ENCODE data around the gene CRYGN.

The CRYGN gene

DNA sequence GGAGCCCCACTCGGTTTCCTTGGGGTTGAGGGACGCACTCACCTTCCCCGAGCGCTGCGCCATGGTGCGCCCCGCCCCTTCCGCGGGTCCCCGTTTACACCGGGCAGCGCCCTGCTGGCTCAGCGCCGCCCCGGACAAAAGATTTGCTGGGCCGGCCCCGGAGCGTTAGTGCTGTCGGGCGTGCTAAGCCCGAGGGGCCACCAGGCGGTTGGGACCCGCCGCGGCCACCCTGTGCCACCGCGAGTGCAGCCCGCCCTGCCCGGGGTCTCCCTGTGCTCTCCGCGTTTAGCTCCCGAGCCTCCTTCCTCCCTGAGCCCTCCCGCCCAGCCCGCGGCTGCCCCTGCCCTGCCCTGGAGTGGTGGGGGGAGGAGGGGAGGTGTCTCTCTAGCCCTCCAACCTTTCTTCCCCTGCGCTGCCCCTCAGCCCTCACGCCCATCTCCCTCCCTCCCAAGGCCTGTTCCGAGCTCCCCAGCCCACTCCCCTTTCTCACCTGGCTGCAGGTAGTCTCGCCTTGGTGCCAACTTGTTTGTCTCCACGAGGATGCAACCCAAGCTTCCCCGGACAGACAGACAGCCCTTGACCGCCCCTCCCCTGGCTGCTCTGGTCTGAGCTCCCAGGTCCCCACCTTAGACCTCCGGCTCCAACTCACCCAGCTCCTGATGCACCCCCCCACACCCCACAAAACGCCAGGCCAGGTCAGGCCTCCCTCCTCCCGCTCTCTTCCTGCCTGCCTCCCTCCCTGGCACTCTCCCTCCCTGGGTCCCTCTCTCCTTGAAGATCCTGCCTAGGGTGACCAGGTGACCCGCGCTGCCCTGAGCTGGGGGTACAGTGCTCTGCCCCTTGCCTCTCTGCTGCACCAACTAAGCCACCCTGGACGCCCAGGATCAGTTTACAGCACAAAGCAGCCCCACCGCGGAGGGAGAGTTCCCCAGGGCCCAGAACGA lies at the start of gene CRYGN:
CRYGN (minus strand) TSS at position 287 of the 944 bp plus-strand sequence; CDS start at position 63, 224 bp downstream.
- no peak for DNase-seq (ENCODE audit: low spot score)

- DNase-seq (ENCODE audit: low spot score), result no peak
Observed at GRCh38 chr7:151489498-151489897, 49.6 kb upstream of the CRYGN start.

DNA sequence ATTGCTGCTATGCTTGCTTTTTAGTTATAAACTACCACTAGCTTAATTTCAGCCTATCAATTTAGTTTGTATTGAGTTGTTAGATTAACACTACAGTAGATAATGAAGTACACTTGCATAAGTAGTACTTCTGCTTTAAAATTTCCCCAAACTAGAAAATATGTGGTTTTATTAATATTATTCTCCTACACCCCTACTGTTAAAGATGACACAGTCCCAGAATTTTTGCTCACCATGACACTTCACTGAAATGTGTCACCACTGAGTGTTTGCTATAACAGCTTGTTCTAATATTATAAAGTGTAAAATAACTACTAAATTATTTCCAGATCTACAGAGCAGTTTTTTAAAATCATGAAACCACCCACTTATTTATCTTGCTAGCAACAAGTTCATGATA lies 48.2 kb upstream of the CRYGN start:
- no peak for DNase-seq (ENCODE audit: low spot score)

GRCh38 chr7:151487228-151487627 lies 47.3 kb upstream of the CRYGN start:
- no peak for DNase-seq (ENCODE audit: low spot score)

GRCh38 chr7:151486074-151486473 lies 46.1 kb upstream of the CRYGN start:
- DNase-seq (ENCODE audit: low spot score), result no peak

GRCh38 chr7:151484971-151485707 lies 45.2 kb upstream of the CRYGN start:
- DNase-seq (ENCODE audit: low spot score), result no peak

DNA sequence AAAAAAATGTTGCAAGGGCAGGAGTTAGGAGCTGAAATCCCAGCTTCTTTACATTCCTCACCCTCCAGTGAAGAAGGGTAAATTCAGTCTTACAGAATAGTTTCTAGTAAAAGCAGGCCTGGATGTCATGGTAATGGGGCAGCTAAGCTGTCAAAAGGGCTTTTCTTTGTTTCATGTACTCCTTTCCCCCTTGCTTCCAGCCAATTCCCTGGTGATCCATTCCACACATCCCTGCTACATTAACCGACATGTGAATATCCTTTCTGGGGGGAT lies 43.7 kb upstream of the CRYGN start:
- no peak for DNase-seq (ENCODE audit: low spot score)

DNA sequence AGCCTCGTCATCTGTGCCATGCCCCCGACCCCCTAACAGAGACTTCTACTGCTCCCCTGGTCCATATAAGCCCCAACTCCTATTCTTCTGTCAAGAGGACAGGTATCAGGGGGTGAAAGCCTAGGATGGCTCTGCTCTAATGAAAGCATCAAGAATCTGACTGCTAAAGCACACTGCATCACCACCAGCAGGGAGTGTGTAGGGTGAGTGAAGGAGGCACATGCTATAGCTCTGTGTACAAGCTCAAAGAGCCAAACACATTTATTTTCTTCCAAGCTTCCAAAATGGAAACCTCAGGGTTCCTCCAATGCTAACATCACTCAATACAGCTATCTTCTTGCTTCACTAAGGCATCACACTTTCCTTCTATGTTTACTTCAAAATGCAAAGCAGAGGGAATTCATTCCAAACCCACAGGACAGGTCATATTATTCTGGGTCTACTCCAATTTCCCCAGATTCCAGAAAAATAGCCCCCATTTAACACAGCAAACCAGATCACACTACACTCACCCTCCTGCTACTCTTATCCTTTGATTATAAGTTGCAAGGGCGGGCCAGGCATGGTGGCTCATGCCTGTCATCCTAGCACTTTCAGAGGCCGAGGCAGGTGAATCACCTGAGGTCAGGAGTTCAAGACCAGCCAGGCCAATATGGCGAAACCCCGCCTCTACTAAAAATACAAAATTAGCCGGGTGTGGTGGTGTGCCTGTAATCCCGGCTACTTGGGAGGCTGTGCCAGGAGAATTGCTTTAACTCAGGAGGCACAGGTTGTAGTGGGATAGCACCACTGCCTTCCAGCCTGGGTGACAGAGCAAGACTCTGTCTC lies 43.2 kb upstream of the CRYGN start:
- no peak for DNase-seq (ENCODE audit: low spot score)

- DNase-seq (ENCODE audit: low spot score), result no peak
Observed at GRCh38 chr7:151481650-151482505, 41.9 kb upstream of the CRYGN start.

DNA sequence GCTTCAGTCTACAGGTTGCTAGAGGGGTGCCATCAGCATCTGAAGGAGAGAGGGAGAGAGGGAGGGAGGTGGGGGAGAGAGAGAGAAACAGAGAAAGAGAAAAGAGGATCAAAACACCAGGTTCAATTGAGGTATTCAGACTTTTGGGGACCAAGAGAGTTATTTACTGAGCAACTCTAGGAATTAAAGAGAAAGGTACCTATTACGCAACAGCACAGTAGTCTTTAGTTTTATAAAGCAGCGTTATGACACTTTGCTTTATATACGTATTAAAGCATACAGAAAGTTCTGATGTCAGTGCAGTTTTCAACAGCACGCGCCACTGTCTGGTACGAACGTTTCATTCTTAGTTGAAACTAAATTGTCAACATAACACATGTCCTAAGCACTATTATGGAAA lies 37.9 kb upstream of the CRYGN start:
- DNase-seq (ENCODE audit: low spot score), result no peak

- DNase-seq (ENCODE audit: low spot score), result no peak
Observed at GRCh38 chr7:151472644-151473380, 32.9 kb upstream of the CRYGN start.

GRCh38 chr7:151470711-151471110 lies 30.8 kb upstream of the CRYGN start:
- no peak for DNase-seq (ENCODE audit: low spot score)

DNA sequence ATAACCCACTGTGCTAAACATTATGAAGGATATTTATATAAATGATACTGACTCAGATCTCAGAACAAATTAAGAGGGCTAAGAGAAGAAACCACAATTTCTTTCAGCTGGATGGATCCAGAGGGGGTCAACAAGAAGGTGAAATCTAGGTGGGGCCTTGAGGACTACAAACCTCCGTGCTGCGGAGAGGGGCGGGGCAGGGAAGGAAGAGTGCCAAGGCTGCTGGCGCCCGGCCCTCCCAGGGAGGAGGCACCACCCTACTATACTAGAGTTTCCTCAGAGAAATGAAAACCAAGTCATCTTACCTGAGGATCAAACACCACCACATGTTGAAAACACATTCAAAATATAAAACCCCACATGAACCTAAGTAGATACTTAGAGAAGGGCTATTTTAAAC lies 29.3 kb upstream of the CRYGN start:
- no peak for DNase-seq (ENCODE audit: low spot score)

DNA sequence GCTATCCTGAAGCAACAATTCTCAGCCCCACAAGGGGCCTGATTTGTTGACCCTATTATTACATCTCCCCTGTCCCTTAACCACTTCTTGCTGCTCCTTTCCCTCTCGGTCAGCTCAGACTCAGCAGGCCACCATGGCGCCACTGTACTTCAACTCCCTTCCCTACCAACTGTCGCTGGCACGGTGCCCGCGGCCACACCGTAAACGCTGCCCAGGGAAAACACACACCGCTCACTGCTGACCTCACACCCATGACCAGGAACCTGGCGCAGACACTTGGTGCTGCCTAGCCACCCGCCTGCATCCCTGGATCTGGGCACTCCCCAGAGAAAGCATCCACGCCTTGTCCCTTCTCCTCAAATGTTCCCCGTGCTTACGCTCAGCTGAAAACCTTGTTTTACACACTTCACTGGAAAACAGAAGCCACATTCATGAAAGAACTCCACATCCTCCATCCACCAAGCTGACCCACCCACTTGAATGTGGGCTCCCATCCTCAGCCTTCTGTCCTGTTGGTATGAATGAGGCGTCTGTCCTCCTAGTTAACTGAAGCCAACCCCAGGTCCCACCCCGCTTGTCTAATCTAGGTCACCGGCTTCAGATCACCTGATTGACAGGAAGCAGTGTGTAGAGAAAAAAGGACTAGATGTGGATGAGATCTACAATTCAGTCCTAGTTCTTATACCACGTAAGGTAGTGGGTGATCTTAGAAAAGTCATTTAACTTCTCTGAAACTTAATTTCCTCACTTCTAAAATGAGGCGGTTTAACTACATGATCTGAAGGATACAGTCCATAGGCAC lies 28.5 kb upstream of the CRYGN start:
- DNase-seq (ENCODE audit: low spot score), result no peak

GRCh38 chr7:151465169-151465568 lies 25.2 kb upstream of the CRYGN start:
- no peak for DNase-seq (ENCODE audit: low spot score)

DNA sequence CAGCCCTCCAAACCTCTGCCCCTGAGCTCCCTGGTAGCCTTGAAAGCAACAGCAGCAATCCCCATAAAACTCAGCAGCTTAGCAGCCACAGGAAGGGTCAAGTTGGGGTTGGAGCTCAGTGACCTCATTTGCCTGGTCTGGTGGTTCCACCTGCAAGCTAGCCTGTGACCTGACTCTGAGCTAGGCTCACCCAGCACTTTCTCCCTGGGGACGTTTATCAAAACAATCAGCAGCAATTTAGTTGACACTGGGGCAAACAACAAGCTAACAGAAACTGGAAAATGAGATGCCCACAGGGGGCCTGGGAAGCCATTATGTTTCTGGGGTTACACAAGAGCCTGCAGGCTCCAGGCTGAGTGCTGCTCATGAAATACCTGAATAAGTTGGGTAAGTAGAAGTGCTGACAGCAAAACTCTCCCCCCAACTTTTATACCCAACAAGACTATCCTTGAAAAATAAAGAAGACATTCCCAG lies 22.4 kb upstream of the CRYGN start:
- no peak for DNase-seq (ENCODE audit: low spot score)

- no peak for DNase-seq (ENCODE audit: low spot score)
Observed at GRCh38 chr7:151461942-151462230, 21.9 kb upstream of the CRYGN start.

DNA sequence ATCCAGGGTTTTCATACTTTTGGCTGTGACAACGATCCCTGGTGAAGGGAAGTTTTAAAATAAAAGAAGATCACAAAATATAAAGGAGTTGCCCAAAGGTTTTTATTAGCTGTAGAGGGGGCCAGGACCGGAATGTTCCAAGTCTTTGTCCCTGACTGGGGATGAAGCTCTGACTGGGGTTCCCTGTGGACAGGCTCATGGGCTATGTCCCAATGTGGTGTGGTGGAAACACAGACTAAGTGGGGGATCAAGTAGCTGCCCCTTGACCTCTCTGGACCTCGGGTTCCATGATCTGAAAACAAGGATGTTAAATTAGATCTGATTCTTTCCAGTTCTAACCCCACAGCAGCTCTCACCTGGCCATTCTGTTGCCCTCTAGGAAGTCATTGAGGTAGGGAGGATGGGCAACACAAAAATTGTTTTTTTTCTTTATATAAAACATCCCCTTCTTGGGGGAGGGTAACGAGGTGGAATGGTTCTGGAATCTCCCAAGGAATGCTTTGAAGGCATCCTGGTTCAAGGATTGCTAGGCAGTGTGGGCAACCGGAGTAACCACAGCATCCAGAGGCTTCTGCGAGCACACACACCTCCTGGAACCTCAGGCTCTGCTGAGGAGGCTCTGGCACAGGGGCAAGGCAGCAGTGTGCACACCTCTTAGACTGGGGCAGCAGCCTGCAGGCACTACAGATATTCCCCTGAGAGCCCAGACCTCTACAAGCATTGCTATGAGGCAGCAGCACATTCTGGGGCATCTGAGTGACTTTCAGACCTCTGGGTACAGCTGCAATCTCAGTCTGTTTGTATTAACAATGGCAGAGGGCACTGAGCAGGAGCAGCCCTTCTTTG lies 21.4 kb upstream of the CRYGN start:
- no peak for DNase-seq (ENCODE audit: low spot score)

DNA sequence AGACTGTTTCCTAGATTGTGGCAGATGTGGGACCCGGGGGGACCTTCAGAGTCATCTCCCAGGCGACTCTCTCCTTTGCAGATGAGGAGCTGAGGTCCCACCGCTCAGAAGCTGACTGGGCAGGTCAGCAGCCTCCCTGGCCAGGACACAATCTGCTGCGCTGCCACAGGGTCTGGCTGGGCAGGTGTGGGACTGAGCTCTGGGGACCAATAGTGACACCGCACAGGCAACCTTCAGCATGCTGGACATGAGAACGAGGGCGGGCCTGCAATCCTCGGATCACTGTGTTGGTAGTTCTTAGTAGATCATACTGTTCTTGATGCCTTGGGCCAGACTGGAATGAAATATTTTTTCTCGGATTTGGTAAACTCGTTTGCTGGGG lies 20.5 kb upstream of the CRYGN start:
- DNase-seq (ENCODE audit: low spot score), result no peak
